Coronary artery (tissue), 2 donors: ENCODE results near the gene MFF.
"Not testable (repeated sequence)": the region's sequence is repeated elsewhere in the genome, so short reads cannot be mapped to it uniquely, and the experiment has no call there.

Experiments
- DNase-seq: peaks from one replicate; pipeline ENCODE4 v3.0.0-alpha.2; 2017; ENCODE audit warnings: low spot score
- H3K27ac ChIP-seq, 2 donors: fragments of 200-600 bp; sonication (generic); one replicate each; pipeline ENCODE4 v1.5.1; 2016 to 2019
- H3K4me3 ChIP-seq: fragments of 200-600 bp; sonication (generic); 2 replicates; pipeline ENCODE4 v1.5.1; 2016; ENCODE audit warnings: mild to moderate bottlenecking, moderate library complexity
- CTCF ChIP-seq: fragments of 200-600 bp; sonication (generic); IDR thresholded peaks from one replicate; pipeline ENCODE4 v1.5.1; 2019; ENCODE audit warnings: antibody characterized with exemption

The MFF gene

DNA sequence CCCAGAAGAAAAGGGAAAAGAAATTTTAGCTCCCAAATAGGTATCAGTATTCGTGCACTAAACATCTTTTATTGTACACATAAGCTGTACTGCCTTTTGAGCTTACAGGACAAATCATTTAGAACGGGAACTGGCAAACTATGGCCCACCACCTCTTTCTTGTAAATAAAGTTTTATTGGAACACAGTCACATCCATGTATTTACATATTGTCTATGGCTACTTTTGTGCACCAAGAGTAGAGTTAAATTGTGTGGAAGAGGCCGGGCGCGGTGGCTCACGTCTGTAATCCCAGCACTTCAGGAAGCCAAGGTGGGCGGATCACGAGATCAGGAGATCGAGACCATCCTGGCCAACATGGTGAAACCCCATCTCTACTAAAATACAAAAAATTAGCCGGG is 48.3 kb downstream of the MFF start:
- no peak for DNase-seq
- H3K4me3 ChIP-seq = no peak overlapping the region
- no peak overlapping the region for H3K27ac ChIP-seq

GRCh38 chr2:227374158-227374557 is 49.1 kb downstream of the MFF start:
- Histone ChIP-seq H3K4me3 (no peak overlapping the region), H3K27ac (no peak overlapping the region)
- TF ChIP-seq CTCF = no peak
- no peak for DNase-seq

More for the DNA sequence above, 48.3 kb downstream of the MFF start:
- no peak for TF ChIP-seq CTCF

DNA sequence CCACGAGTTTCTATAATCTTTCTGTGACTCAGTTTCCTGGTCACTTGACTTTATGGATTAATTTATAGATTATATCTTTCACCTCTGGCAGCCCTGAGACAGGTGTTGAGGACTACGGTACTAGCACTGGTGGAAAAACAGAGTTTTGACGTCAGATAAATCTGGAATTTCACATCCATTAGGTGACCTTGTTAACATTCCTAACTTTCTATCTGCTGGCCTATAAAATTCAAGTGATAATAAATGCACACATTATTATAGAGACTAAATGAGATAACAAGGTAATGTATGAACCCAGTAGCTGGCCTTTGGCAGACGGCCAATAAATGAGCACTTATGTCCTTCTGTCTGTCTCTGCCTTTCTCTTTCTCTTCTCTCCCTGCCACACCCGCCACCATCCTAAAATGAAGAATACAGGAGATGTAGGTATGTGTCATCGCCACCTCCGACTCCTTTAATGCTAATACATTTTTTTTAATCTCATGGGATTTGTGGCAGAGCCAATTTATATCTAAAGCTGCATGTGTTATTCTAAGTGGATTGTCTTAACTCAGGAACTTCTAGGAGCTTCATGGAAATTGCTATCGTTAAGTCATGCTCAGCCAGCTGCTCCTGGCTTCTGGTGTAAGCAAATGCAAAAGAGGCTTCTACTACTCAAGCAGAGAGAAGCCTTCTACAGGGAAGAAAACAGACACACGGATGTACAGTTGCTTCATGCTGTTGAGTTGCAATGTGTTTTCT is 51.8 kb downstream of the MFF start:
- no peak overlapping the region for H3K27ac ChIP-seq
- TF ChIP-seq CTCF = no peak
- no peak overlapping the region for H3K4me3 ChIP-seq
- DNase-seq = no peak

GRCh38 chr2:227377467-227378351 is 52.7 kb downstream of the MFF start:
- Histone ChIP-seq H3K27ac (no peak overlapping the region), H3K4me3 (no peak overlapping the region)
- no peak for DNase-seq
- TF ChIP-seq CTCF = no peak

GRCh38 chr2:227378371-227378782 is 53.3 kb downstream of the MFF start:
- no peak for TF ChIP-seq CTCF
- no peak for DNase-seq
- Histone ChIP-seq H3K4me3 (no peak overlapping the region), H3K27ac (no peak overlapping the region)

DNA sequence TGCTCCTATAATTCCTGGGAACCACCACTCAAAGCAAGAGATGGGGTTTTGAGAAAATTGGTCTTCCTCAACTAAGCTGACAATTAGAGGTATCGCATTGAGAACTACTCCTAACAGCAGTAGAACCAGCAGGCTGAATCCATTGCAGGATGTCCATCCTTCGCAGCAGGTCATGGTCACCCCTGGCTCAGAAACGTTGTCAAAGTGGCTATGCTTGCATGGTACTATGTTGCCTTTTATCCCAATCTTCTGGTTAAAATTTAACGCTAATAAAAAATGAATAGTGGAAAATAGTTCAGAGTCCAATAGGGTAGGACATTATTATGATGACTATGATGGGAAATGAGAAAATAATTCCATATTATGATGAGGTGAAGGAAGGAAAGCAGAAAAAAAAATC is 54.0 kb downstream of the MFF start, which contains the start of gene TM4SF20:
Gene TM4SF20 (minus strand): TSS at position 212 of the 400 bp plus-strand sequence. CDS start 38 bp downstream, at position 174.
- no peak for DNase-seq
- no peak for TF ChIP-seq CTCF

GRCh38 chr2:227382241-227382835 is 57.3 kb downstream of the MFF start:
- not testable (repeated sequence) for H3K27ac ChIP-seq, H3K4me3 ChIP-seq, DNase-seq

More for the DNA sequence above, 54.0 kb downstream of the MFF start, which contains the start of gene TM4SF20:
- Histone ChIP-seq H3K27ac (no peak within 1 kb of the TSS), H3K4me3 (no peak within 1 kb of the TSS)
